Smooth muscle cell (in vitro differentiated cells): ENCODE results near the gene L3MBTL4. TPM values are rescaled to one million over a fixed set of nuclear protein-coding genes. Genes with fewer than 3 reads are reported as not detected.

Experiments used
- DNase-seq: peaks from one replicate; lab custom pipeline; 2025; ENCODE audit not compliant: unreplicated experiment; lab: John Stamatoyannopoulos, UW
- H2AFZ ChIP-seq: fragments of 200-600 bp; sonication (generic); 2 replicates; pipeline ENCODE4 v1.6.0; 2016; ENCODE audit warnings: antibody characterized with exemption, low read depth, mild to moderate bottlenecking
- H3F3A ChIP-seq: fragments of 200-600 bp; sonication (generic); 2 replicates; pipeline ENCODE4 v1.6.0; 2017; ENCODE audit warnings: antibody characterized with exemption, low read depth
- H3K27ac ChIP-seq: fragments of 200-600 bp; sonication (generic); 2 replicates; pipeline ENCODE4 v1.5.1; 2016; ENCODE audit warnings: low read depth, mild to moderate bottlenecking
- H3K27me3 ChIP-seq: fragments of 200-600 bp; sonication (generic); 2 replicates; pipeline ENCODE4 v1.6.1; 2016; ENCODE audit warnings: low read depth, mild to moderate bottlenecking
- H3K36me3 ChIP-seq: fragments of 200-600 bp; sonication (generic); 2 replicates; pipeline ENCODE4 v1.5.1; 2016; ENCODE audit warnings: low read depth
- H3K4me1 ChIP-seq: fragments of 200-600 bp; sonication (generic); 2 replicates; pipeline ENCODE4 v1.5.1; 2016; ENCODE audit warnings: low read depth
- H3K4me2 ChIP-seq: fragments of 200-600 bp; sonication (generic); 2 replicates; pipeline ENCODE4 v1.6.0; 2016; ENCODE audit warnings: mild to moderate bottlenecking
- H3K4me3 ChIP-seq: fragments of 200-600 bp; sonication (generic); 2 replicates; pipeline ENCODE4 v1.5.1; 2016; ENCODE audit warnings: mild to moderate bottlenecking
- H3K79me2 ChIP-seq: fragments of 200-600 bp; sonication (generic); 2 replicates; pipeline ENCODE4 v1.6.0; 2016; ENCODE audit warnings: low read depth, mild to moderate bottlenecking
- H3K9ac ChIP-seq: fragments of 200-600 bp; sonication (generic); 2 replicates; pipeline ENCODE4 v1.6.0; 2016; ENCODE audit warnings: low read depth
- H3K9me3 ChIP-seq: fragments of 200-600 bp; sonication (generic); replicated peaks from 2 replicates; pipeline ENCODE4 v1.5.1; 2016; ENCODE audit warnings: low read depth
- H4K20me1 ChIP-seq: fragments of 200-600 bp; sonication (generic); 2 replicates; pipeline ENCODE4 v1.6.0; 2016; ENCODE audit warnings: low read depth
- CTCF ChIP-seq: fragments of 200-600 bp; sonication (generic); IDR thresholded peaks from 2 replicates; pipeline ENCODE4 v1.5.1; 2017; ENCODE audit warnings: borderline replicate concordance, mild to moderate bottlenecking, antibody characterized with exemption; ENCODE audit not compliant: insufficient read depth, poor library complexity, severe bottlenecking
- WGBS: methylation state at CpG from one replicate; pipeline ENCODE4 v1.1.7; 2016; ENCODE audit warnings: low lambda C conversion rate; 5-methylcytosine and 5-hydroxymethylcytosine counted together
- polyA plus RNA-seq: library from polyadenylated mRNA; unstranded; fragments of >200 nt; fragmentation: Nextera tagmentation; extraction: Ambion mirVana; gene quantifications from 2 replicates; pipeline ENCODE4 v1.2.1, GENCODE V29; 2016
- total RNA-seq: library from RNA; depleted of rRNA; stranded (reverse); fragments of >200 nt; gene quantifications from 2 replicates; pipeline ENCODE4 v1.2.3, GENCODE V29; 2014

Gene L3MBTL4
- total and polyA plus RNA-seq, 2 experiments from 2014 or later = 3.4 TPM; not detected in 1

GRCh38 chr18:5969355-5969988 is 445.2 kb downstream of the L3MBTL4 start:
- H4K20me1 ChIP-seq = no peaks in the 10 kb centered on the region
- H3K4me2 ChIP-seq = no peak overlapping the region
- no peaks in the 10 kb centered on the region for H3K9me3 ChIP-seq
- H3K9ac ChIP-seq = no peak overlapping the region
- no peak overlapping the region for H3K4me3 ChIP-seq
- H3K79me2 ChIP-seq = no peaks in the 10 kb centered on the region
- H2AFZ ChIP-seq = no peak overlapping the region
- TF ChIP-seq CTCF = no peak
- H3K27me3 ChIP-seq = peaks cover 8% of the 10 kb centered on the region
- H3K4me1 ChIP-seq = peaks cover 4% of the 10 kb centered on the region
- no peak overlapping the region for H3K27ac ChIP-seq
- no peaks in the 10 kb centered on the region for H3F3A ChIP-seq
- 88% methylated on average over 16 of the region's 16 CpGs for WGBS
- no peaks in the 10 kb centered on the region for H3K36me3 ChIP-seq
- no peak for DNase-seq

GRCh38 chr18:5967666-5968065 is 447.0 kb downstream of the L3MBTL4 start:
- H2AFZ ChIP-seq = no peak overlapping the region
- WGBS = 97% methylated on average over 8 of the region's 8 CpGs
- H3F3A ChIP-seq = no peaks in the 10 kb centered on the region
- H3K36me3 ChIP-seq = no peaks in the 10 kb centered on the region
- H3K9me3 ChIP-seq = no peaks in the 10 kb centered on the region
- no peak overlapping the region for H3K27ac ChIP-seq
- H3K4me3 ChIP-seq = no peak overlapping the region
- no peak overlapping the region for H3K9ac ChIP-seq
- H3K79me2 ChIP-seq = no peaks in the 10 kb centered on the region
- H3K27me3 ChIP-seq = peaks cover 8% of the 10 kb centered on the region
- TF ChIP-seq CTCF = no peak
- H3K4me2 ChIP-seq = no peak overlapping the region
- DNase-seq = no peak
- H4K20me1 ChIP-seq = no peaks in the 10 kb centered on the region
- H3K4me1 ChIP-seq = peaks cover 4% of the 10 kb centered on the region

GRCh38 chr18:5967007-5967406 is 447.7 kb downstream of the L3MBTL4 start:
- Histone ChIP-seq H4K20me1 (no peaks in the 10 kb centered on the region), H3K36me3 (no peaks in the 10 kb centered on the region), H2AFZ (no peak overlapping the region), H3K4me3 (no peak overlapping the region), H3K9me3 (no peaks in the 10 kb centered on the region), H3K79me2 (no peaks in the 10 kb centered on the region), H3K27ac (no peak overlapping the region), H3K9ac (no peak overlapping the region), H3F3A (no peaks in the 10 kb centered on the region), H3K27me3 (peaks cover 8% of the 10 kb centered on the region), H3K4me1 (peaks cover 4% of the 10 kb centered on the region), H3K4me2 (no peak overlapping the region)
- no peak for DNase-seq
- WGBS = 95% methylated on average over 8 of the region's 8 CpGs
- TF ChIP-seq CTCF = no peak

GRCh38 chr18:5966514-5966913 is 448.2 kb downstream of the L3MBTL4 start:
- no peak overlapping the region for H3K9ac ChIP-seq
- no peak overlapping the region for H2AFZ ChIP-seq
- H3K4me3 ChIP-seq = no peak overlapping the region
- H3K9me3 ChIP-seq = no peaks in the 10 kb centered on the region
- no peaks in the 10 kb centered on the region for H3F3A ChIP-seq
- 78% methylated on average over 4 of the region's 4 CpGs for WGBS
- no peaks in the 10 kb centered on the region for H4K20me1 ChIP-seq
- H3K4me1 ChIP-seq = peaks cover 4% of the 10 kb centered on the region
- no peak overlapping the region for H3K27ac ChIP-seq
- no peak for TF ChIP-seq CTCF
- peaks cover 8% of the 10 kb centered on the region for H3K27me3 ChIP-seq
- no peak for DNase-seq
- H3K4me2 ChIP-seq = no peak overlapping the region
- no peaks in the 10 kb centered on the region for H3K79me2 ChIP-seq
- H3K36me3 ChIP-seq = no peaks in the 10 kb centered on the region
